GM21576 (cell line): Measurements from ENCODE around the gene MRPS14.
"Not testable (repeated sequence)": the region's sequence is repeated elsewhere in the genome, so short reads cannot be mapped to it uniquely, and the experiment has no call there.

Experiments used
- ATAC-seq: cut with Tn5 transposase; IDR thresholded peaks from one replicate; pipeline ENCODE4 v1.9.1; 2021; ENCODE audit warnings: mild to moderate bottlenecking, moderate library complexity; ENCODE audit not compliant: unreplicated experiment

Gene MRPS14

DNA sequence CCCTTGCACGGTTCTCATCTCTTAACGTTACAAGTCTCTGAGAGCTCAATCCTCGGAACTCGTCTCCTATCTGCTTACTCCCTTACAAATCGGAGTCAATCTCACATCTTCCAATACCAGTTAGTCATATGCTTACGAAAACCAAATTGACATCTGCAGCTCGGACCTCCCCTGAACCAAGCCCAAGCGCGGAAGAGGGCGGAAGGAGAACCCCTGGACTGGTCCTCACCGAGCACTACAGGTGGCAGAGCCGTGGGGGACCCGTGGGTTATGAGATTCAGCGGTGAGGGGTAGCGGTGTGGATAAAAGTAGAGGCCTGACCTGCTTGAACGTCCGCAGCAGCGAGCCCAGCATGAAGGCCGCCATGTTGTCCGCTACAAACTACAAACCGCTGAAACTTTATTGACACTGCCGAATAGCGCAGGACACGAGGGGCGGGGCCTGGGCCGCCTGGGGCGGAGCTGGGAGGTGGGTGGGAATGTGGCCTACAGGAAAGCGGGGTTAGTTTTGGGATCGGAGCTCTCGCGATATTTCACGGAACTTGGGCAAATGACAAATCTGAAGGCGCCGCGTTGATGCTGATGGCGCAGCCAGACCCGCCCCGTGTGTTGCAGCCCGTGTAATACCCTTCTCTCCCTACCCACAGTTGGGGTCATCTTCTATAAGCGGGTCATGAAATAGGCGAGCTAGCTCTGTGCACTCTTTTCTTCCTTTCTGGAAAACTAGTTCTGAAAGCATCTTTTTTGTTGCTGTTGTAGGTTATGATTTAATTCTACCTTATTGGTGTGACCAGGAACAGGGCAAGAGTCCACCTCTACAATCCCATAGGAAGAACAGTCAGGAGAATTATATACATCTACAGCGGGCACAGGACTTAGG is at the start of gene MRPS14:
TSS of gene MRPS14 (minus strand) at position 383 of the 879 bp plus-strand sequence. CDS start at position 366, 17 bp downstream.
- ATAC-seq: peak; percentile 87

DNA sequence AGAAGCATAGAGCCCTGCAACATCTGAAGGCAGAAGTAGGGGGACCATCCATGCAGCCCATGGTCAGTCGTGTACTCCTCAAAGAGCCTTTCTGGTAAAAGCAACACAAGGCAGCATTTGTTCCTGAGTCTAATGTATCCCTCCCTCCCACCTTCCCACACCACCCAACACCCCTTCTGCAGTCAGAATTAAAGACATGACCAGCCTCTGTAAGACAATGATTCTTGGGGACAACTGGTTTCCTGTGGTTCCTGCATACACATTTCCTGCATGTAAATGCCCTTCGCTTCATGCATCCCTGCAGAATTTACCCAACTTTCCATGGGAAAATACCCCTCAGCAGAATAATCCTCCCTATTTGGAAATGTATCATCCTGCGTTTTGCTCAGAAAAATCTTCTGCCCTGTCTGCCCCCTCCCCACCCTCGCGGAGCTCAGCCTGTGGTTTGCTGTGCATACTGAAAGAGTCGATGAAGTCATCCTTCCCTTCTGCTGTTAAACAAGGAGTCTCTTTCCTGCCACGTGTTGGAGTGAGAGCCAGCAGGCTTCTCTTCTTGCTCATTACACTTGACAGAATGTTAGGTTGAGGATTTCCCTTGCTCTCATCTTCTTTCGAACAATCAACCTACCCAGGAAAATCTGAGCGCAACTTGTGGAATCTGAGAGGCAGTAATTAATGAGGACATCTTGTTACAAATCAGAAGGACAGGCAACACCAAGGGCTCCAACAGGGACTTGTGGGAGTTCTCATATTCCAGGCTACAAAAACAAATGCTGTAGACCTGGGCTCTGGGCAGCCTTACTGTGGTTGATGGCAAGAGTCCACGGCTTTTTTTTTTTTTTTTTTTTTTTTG is 49.1 kb upstream of the MRPS14 start:
- no peak for ATAC-seq

DNA sequence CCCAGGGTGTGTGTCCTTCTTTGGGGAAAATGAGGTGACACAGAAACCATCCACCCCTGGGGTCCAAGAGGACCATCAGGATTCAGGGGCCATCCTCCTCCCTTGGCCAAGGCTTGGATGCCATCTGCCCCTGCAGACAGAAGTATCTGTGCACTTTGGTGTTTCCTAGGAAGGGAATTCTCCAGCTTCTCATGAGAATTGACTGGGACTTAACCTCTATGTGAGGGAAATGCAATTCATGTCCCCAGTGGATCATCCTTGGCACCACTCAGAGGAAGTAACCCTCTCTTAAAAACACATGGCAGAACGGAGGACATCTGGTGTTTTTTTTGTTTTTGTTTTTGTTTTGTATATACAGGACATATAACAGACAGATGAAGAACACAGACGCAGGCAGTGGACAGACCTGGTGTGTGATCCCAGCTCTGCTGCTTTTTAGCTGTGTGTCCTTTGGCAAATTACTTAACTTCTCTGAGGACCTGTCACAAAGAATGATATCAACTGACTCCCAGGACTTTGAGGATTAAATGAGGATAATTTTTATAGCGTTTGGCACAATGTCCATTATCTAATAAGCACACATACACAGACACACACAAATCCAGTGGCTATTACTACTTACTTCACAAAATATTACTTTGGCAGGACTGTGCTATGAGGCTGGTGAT is 48.2 kb upstream of the MRPS14 start:
- ATAC-seq: no peak

DNA sequence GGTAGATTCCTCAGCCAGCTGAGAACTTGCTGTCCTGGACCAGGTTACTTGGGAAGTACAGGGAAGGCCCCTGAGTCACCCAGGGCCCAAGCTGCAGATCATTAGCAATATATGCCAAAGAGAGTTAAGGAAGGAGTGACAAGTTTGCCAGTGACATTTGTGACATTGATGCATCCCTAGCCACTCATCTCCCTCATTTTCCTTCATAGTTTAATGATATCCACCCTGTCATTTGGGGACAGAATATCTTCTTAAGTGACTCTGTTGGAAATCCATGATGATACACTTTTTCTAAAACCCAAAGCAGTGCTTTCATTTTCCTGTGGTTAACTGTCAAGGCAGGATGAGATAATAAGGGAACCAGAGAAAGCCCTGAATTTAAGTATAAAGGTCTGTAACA is 47.6 kb upstream of the MRPS14 start:
- ATAC-seq: no peak

DNA sequence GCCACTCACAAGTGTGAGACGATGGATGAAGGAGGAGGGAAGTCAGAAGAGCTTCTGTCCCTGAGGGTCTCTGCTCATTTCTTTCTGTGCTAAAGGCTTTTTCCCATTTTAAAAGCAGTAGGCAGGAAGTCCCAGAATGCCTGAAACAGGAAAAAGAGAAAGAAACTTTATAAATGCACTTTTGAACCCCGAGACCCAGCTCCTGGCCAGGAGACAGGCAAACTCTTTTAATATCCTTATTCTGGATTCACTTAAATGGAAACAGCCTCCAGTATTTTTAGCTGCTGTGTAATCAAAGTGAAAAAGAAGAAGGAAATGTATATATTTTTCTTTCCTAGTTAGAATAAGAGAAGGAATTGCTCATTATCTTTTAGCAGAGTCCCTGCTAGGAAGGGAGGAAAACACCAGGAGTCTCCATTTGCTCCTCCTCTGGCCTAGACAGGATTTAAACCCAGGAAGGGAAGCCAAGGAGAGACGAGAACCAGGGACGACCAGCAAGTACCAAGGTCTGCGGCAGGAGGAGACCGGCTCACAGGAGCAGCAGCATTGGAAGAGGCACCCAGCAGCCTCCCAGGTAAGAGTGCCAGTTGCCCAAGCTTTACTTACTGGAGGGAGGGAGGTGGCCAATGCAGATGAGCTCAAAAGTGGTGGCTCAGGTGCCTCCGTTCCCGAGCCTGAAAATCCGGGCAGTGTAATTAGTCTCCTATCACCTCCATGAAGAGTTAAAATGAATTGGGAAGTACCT is 44.3 kb upstream of the MRPS14 start, which contains the start of gene TNN:
TSS of gene TNN (plus strand) at position 472 of the 745 bp plus-strand sequence. CDS start 9,586 bp downstream, outside the sequence.
- no peak for ATAC-seq

DNA sequence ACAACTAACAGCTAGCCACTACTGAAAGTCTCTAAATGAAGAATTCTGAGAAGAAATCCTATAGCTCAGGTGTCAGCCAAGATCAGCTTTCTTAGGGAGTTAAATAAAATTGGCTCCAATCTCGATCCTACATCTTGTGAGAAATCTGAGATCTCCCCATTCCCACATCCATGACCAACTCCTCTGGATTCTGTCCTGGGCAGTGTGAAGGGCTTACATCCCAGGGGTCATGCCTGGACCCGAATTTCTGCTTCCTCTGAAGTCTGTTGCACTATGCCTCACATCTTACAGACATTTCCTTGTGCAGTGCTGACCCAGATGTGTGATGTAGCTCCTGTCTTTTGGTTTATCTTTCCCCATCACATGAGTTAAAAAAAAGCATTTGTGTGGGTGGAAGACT is 39.6 kb upstream of the MRPS14 start:
- no peak for ATAC-seq

DNA sequence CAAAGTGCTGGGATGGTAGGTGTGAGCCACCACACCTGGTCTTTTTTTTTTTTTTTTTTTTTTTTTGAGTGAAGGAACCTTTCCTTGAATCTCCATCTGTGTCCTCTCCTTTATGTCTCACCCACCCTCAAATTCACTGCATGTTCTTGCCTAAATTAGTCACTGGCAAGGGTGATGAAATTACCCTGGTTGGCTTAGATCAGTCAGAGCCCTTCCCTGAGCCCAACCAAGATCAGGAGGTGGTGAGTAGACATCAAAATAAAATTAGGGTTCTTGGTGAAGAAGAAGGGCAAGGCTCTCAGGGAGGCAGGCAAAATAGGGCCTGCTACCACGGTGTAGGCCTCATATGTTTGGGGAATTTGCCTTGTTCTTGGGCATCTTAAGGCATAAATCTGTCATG is 39.1 kb upstream of the MRPS14 start:
- ATAC-seq: no peak

DNA sequence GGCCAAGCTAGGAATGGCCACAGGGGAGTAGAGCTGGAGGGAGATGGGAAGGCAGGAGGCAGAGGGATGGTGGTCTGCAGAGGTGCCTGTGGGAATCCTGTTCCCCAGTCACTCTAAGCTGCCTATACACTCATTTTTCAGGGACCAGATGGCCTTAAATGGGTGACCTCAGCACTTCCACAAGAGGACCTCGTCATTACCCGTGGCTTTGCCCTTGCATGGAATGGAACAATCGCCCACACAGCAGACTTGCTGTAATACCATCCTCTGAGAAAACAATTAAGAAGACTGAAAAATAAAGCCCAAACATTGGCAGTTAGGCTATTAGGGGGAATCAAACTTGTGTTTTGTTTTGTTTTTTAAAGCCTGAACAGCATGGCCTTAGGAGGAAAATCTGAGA is 31.5 kb upstream of the MRPS14 start:
- no peak for ATAC-seq

DNA sequence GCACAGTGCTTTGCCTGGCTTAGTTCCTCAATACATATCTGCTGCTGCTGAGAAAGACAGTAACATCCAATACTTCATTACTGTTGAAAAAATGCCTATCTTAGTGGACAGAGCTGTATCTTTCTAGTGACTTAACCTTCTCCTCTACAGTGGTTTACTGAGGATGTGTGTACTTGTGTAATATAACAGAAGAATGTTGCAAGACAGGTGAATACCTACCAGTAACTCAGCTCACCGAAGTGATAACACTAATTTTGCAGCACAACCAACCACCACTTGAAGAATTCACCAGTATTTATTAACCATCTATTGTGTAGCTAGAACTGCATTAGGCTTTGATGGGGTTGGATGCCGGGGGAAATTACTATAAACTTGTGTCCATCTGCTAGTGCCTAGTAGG is 27.8 kb upstream of the MRPS14 start:
- no peak for ATAC-seq

DNA sequence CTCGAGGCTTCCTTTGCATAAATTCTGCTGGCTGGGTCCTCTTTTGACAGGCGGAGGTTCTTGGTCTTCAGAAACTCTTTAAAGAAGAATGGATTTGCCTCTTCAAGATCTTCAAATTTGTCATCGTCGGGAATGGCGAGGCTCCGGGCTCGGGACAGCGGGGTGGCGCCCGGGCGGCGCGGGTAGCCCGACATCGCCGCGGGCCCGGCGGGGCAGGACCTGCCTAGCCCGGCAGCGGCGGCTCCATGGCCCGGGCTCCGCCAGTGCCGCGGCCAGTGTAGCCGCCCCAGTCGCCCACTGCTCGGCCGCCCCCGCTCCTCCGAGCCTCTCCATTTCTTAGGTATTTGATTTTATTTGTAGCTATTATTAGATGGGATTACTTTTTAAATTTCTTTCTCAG is 22.3 kb upstream of the MRPS14 start:
- no peak for ATAC-seq

DNA sequence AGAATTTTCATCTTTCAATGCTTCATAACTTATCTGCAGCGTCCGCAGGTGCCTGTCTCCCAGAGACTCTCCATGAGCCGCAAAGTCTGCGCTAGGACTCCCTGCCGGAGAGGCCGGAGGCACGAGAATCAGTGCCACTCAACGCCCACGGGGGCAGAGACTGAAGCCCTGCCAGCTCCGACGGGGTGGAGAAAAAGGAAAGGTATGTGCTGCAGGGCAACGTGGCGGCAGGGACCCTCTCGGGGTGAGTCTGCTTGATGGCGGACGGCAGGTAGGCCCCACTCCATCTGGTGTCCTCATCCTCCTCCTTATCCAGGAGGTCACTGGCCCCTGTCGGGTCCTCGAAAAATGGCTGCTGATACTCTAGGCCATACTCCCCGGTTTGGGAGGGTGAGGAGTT is 21.9 kb upstream of the MRPS14 start:
- no peak for ATAC-seq

DNA sequence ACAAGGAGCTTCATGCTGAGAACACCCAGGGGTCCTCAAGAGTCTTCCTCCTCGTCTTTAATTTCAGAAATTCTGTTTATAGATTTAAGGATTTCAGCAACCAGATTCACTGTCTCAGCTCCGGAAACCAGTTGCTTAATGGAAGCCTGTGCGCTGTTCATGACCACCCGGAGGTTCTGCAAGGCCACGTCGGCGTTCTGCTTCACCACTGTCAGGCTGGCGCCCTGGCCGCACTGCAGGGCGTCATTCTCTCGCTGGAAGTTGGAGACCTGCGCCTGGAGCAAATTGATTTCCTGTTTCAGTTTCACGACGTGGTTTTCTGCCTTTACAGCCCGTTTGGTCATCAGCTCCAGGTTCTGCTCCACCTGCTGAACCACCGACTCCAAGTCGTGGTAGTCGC is 21.4 kb upstream of the MRPS14 start:
- not testable (repeated sequence) for ATAC-seq

DNA sequence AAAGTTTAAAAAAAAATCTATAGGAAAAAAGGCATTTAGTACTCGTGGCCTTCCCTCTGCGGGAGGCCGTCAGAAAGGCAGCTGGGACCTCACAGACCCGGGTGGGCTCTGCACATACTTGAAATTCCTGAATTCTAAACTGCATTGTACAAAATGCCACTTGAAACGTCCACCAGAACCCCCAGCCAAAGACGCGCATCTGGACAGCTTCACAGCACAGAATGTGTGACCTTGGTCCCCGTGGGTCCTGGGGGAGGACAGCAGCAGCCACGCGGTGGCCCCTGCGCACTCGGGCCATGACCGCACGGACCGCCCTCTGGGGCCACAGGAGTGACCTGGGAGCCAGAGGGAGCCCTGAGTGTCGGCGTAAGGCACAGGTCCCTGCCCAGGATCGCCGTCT is 20.6 kb upstream of the MRPS14 start:
- ATAC-seq: no peak

DNA sequence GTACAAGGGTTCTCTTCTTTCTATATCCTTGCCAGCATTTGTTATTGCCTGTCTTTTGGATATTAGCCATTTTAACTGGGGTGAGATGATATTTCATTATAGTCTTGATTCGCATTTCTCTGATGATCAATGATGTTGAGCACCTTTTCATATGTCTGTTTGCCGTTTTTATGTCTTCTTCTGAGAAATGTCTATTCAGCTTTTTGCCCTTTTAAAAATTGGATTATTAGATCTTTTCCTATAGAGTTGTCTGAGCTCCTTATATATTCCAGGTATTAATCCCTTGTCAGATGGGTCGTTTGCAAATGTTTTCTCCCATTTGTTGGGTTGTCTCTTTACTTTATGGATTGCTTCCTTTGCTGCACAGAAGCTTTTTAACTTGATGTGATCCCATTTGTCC is 19.4 kb upstream of the MRPS14 start:
- ATAC-seq: no peak

DNA sequence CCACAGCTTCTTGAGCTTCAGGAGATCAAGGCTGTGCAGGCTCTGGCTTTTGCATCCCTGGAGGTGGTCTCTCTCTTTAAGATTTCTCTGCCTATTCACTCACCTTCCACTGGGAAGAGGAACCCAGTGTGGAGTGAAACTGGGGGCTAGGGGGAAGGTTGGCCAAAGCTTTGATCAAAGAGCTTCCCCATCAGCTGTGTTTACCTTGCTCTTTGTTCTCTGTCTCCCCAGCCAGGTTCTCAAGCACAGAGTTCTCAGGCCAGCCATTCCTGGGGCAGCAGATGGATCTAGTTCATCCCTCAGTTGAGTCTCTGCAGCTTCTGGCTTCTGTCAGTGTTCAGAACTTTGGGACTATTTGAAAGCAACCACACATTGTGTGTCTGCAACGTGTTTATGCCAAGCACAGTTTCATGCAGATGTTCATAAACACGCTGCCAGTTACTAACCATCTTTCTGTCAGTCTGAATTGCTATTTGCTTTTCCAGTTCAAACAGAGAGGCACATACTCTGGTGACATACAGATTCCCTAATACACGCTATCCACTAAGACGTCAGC is 17.2 kb upstream of the MRPS14 start:
- ATAC-seq: no peak

DNA sequence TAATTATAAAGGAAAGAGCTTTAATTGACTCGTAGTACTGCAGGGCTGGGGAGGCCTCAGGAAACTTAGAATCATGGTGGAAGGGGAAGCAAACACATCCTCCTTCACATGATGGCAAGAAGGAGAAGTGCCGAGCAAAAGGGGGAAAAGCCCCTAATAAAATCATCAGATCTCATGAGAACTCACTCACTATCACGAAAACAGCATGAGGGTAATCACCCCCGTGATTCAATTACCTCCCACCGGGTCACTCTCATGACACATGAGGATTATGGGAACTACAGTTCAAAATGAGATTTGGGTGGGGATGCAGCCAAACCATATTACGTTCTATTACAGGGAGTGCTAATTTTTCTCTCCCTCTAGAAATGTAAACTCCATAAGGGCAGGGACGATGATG is 14.2 kb upstream of the MRPS14 start:
- no peak for ATAC-seq

DNA sequence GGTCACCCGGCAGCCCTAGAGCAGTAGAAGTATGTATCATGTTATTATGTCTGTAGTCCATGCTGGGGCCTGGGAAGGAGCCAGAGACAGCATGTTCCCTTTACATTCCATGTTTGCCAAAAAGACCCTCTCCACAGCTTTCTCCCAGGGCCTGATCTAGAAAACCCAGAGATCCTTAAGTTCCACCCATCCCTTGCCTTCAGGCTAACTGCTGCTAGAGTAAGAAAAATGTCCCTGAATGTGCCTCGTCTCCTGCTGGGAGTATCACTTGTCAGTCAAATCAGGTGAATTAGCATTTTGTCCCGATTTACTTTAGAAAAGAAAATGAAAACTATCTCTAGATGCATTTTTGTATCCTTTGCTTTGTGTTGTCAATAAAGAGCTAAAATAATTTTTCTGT is 13.3 kb upstream of the MRPS14 start:
- no peak for ATAC-seq

DNA sequence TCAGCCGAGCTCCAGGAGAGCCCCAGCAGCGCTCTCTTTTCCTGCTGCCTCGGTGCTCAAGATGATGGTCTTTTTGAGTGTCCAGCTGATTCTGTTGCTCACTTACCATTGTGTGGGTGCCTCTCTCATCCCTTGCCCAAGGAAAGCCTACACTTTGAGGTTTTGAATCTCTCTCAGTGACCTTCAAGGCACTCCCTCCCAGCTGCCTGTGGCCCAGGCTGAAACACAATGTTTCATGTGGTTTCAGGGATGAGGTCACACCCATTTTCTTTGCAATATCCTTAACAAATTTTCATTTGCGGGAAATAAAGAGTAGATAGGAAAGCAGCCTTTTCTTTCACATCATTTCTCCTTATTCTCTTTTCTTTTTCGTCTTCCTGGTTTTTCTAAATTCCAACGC is 12.6 kb upstream of the MRPS14 start:
- ATAC-seq: no peak

DNA sequence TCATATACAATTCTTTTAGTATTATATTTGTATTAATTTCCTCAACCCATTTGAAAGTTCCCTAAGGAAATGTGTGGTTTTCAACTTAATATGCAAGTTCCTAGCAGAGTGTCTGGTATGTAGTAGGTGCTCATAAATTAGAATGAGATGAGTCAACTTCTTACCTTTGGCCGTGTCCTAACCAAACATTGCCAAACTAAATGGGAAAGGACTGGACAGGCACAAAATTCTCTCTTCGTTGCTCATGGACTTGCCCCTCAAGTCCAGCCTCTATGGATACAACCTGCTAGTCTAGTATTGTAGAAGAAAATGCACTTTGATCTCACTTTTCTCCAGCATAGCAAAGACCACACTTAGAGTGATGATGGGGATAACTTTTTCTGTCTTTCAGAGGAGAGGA is 11.6 kb upstream of the MRPS14 start:
- ATAC-seq: no peak

DNA sequence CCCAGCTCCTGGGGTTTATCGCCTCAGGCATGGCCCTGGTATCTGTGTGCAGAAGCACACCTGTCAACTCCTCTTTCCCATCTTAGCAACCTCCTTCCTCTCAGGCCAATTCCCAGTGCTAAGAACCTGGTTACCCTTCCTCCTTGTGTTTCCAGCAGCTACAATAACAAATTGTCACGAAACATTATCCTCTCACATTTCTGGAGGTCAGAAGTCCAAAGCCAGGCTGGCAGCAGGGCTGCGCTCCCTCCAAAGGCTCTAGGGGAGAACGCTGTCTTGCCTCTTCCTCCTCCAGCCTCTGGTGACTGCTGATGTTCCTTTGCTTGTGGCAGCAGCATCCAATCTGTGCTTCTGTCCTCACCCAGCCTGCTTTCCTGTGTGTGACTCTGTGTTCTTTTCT is 10.7 kb upstream of the MRPS14 start:
- ATAC-seq: no peak
